ENCODE data around the gene EARS2.

DNA sequence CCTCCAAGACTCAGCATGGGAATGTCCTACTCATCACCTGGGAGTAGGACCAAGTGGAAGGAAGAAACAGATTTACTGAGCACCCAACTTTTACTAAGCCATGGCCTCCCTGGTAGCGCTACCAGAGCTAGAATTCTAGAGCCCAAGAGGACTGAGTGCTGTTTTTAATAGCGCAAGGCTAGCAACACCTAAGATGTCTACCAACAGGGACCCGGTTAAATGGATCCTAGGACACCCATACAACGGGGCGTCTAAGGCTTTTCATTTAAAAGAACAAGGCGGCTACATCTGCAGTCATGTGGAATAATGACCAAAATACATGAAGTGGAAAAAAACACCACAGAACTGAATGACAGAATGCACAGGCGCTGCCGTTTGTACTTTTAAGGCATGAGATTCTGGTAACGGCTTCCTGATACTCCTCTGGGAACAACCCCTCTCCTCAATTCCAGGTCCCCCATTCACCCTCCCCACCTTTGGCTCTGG, 51.9 kb downstream of the EARS2 start:
- TF ChIP-seq, protein P1, sequence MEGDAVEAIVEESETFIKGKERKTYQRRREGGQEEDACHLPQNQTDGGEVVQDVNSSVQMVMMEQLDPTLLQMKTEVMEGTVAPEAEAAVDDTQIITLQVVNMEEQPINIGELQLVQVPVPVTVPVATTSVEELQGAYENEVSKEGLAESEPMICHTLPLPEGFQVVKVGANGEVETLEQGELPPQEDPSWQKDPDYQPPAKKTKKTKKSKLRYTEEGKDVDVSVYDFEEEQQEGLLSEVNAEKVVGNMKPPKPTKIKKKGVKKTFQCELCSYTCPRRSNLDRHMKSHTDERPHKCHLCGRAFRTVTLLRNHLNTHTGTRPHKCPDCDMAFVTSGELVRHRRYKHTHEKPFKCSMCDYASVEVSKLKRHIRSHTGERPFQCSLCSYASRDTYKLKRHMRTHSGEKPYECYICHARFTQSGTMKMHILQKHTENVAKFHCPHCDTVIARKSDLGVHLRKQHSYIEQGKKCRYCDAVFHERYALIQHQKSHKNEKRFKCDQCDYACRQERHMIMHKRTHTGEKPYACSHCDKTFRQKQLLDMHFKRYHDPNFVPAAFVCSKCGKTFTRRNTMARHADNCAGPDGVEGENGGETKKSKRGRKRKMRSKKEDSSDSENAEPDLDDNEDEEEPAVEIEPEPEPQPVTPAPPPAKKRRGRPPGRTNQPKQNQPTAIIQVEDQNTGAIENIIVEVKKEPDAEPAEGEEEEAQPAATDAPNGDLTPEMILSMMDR (IDR thresholded peaks at IDR 0.05 in 2 of 3, conservative IDR thresholded peaks at IDR 0.05 in 1 of 3; ENCODE audit: control insufficient read depth in 2 of 3, extremely low read depth in 1 of 3, insufficient read depth in 1 of 3, low read depth in 3 of 3, low read length in 3 of 3): no peak
- TF ChIP-seq BRCA1 (IDR thresholded peaks at IDR 0.05; ENCODE audit: low read depth, low read length) (no peak), POLR2AphosphoS5 (IDR thresholded peaks at IDR 0.05; ENCODE audit: low read length) (no peak), SP1 (IDR thresholded peaks at IDR 0.05; ENCODE audit: low read depth, low read length) (no peak), ASH2L (IDR thresholded peaks at IDR 0.05; ENCODE audit: borderline replicate concordance, low read depth) (no peak), POLR2A (IDR thresholded peaks at IDR 0.05; ENCODE audit: low read depth, low read length) (no peak), ZNF274 (IDR thresholded peaks at IDR 0.05; ENCODE audit: insufficient read depth, insufficient read length) (no peak), MEF2A (IDR thresholded peaks at IDR 0.05; ENCODE audit: insufficient read depth, low read depth, low read length) (no peak), RFX5 (IDR thresholded peaks at IDR 0.05; ENCODE audit: low read depth, low read length) (no peak)

All from GM12878 (cell line).